Measurements from ENCODE around the gene VPS9D1.
A peak's percentile ranks its signal among the peaks of the same experiment; 100 is the strongest.

VPS9D1 gene

GRCh38 chr16:89689142-89689541 is 31.6 kb downstream of the VPS9D1 start:
- no peak for DNase-seq
- Mint-ChIP-seq H3K4me1 (peaks cover 16% of the 10 kb centered on the region), H3K27ac (no peak overlapping the region), H3K36me3 (ENCODE audit: low read depth) (peaks cover 53% of the 10 kb centered on the region), H3K4me3 (no peak overlapping the region), H3K9me3 (peaks cover 19% of the 10 kb centered on the region), H3K27me3 (ENCODE audit: low read depth, poor library complexity) (no peaks in the 10 kb centered on the region)
- TF ChIP-seq CTCF (IDR thresholded peaks at IDR 0.05) = no peak

DNA sequence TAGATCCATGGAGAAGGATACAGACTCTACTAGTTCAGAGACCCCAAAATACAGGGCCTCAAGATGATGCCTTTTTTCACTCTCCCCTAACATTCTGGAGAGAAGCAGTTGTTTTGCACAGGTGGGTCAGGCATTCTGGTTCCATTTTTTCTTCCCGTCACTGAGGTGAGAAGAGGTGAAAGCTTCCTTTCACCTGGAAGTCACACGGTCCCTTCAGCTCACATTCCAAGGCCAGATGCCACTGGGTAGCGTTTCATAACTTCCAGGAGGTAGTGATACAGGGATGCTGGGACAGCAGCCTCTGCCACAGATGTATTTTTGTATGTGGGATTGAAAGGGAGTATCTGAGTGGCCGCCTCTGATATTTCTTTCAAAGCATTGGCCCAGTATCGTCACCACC is 32.3 kb downstream of the VPS9D1 start:
- DNase-seq = no peak
- no peaks in the 10 kb centered on the region for H3K27me3 Mint-ChIP-seq (ENCODE audit: low read depth, poor library complexity)
- no peak for TF ChIP-seq CTCF (IDR thresholded peaks at IDR 0.05)
- peaks cover 11% of the 10 kb centered on the region for H3K4me1 Mint-ChIP-seq
- H3K9me3 Mint-ChIP-seq = peaks cover 27% of the 10 kb centered on the region
- peaks cover 57% of the 10 kb centered on the region for H3K36me3 Mint-ChIP-seq (ENCODE audit: low read depth)
- peak overlapping the region; percentile 85 for H3K4me3 Mint-ChIP-seq
- H3K27ac Mint-ChIP-seq = no peak overlapping the region

GRCh38 chr16:89687092-89687940 is 33.4 kb downstream of the VPS9D1 start:
- peaks cover 9% of the 10 kb centered on the region for H3K4me1 Mint-ChIP-seq
- peaks cover 38% of the 10 kb centered on the region for H3K9me3 Mint-ChIP-seq
- peak overlapping the region; percentile 85 for H3K4me3 Mint-ChIP-seq
- no peaks in the 10 kb centered on the region for H3K27me3 Mint-ChIP-seq (ENCODE audit: low read depth, poor library complexity)
- H3K36me3 Mint-ChIP-seq (ENCODE audit: low read depth) = peaks cover 62% of the 10 kb centered on the region
- no peak for DNase-seq
- peak overlapping the region; percentile 85 for H3K27ac Mint-ChIP-seq
- TF ChIP-seq CTCF (IDR thresholded peaks at IDR 0.05) = no peak

DNA sequence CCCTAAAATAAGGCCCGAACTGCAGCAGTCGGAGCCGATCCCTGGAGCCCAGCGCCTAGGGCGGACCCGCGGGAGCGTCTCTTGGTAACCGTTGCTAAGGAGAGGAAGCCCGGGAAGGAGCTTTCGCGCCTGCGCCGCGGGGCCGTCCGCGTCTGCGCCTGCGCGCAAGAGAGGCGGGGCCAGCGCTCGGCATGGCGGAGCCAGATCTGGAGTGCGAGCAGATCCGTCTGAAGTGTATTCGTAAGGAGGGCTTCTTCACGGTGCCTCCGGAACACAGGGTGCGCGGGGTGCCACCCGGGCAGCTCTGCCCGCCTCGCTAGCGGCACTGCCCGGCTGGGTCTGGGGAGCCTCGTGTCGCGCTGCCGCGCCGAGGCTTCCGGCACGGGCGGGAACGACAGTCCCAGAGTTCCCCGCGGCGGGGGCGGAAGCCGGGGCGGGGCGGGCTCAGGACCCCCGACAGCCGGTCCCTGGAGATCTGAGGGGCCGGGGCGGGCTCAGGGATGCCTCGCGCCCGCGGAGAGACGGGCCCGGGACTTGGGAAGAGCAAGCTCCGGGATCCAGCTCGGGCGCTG is 34.1 kb downstream of the VPS9D1 start, which contains the start of gene CDK10:
Gene CDK10 (plus strand): TSS at position 170 of the 572 bp plus-strand sequence. CDS start 22 bp downstream, at position 192.
- DNase-seq = peak; percentile 97
- peaks cover 44% of the 10 kb centered on the region for H3K9me3 Mint-ChIP-seq
- peaks cover 66% of the 10 kb centered on the region for H3K36me3 Mint-ChIP-seq (ENCODE audit: low read depth)
- peaks cover 9% of the 10 kb centered on the region for H3K4me1 Mint-ChIP-seq
- H3K27ac Mint-ChIP-seq = peak within 1 kb of the TSS; percentile 85
- H3K27me3 Mint-ChIP-seq (ENCODE audit: low read depth, poor library complexity) = no peaks in the 10 kb centered on the region
- H3K4me3 Mint-ChIP-seq = peak within 1 kb of the TSS; percentile 87
- TF ChIP-seq CTCF (IDR thresholded peaks at IDR 0.05) = no peak

DNA sequence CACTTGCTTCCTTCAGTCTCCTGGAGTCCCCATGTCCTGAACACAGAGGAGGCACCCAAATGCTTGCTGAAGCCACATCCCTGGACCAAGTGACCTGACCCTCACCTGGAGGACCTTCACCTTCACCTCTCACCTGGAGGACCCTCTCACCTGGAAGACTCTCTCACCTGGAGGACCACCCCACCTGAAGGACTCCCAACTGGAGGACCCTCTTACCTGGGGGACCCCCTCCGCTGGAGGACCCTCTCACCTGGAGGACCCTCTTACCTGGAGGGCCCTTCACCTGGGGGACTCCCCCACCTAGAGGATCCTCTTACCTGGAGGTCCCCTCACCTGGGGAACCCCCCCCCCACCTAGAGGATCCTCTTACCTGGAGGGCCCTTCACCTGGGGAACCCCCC is 34.8 kb downstream of the VPS9D1 start:
- H3K36me3 Mint-ChIP-seq (ENCODE audit: low read depth) = peaks cover 73% of the 10 kb centered on the region
- H3K4me3 Mint-ChIP-seq = no peak overlapping the region
- DNase-seq = no peak
- H3K9me3 Mint-ChIP-seq = peaks cover 51% of the 10 kb centered on the region
- TF ChIP-seq CTCF (IDR thresholded peaks at IDR 0.05) = no peak
- no peaks in the 10 kb centered on the region for H3K27me3 Mint-ChIP-seq (ENCODE audit: low read depth, poor library complexity)
- H3K27ac Mint-ChIP-seq = no peak overlapping the region
- H3K4me1 Mint-ChIP-seq = peaks cover 9% of the 10 kb centered on the region
